IMR-90 (cell line): ENCODE results near the gene TENM3. TPM values are rescaled to one million over a fixed set of nuclear protein-coding genes. Genes with fewer than 3 reads are reported as not detected.

Source experiments
- ATAC-seq: fragments of 200-7000 bp; cut with Tn5 transposase; 2 replicates; pipeline ENCODE4 v1.9.1; 2020; ENCODE audit warnings: low read depth, mild to moderate bottlenecking, moderate library complexity
- BruUV-seq: library from RNA; stranded (reverse); fragments of 400-500 nt; replicated peaks from 2 replicates; lab custom pipeline; 2021; lab: Mats Ljungman, UMichigan
- CTCF ChIA-PET: fragments of 300-600 bp; formaldehyde crosslinking; extraction: SDS; loops from one replicate; lab custom pipeline; 2021; ENCODE audit warnings: antibody characterized with exemption; lab: Yijun Ruan, JAX
- POLR2A ChIA-PET: fragments of 300-600 bp; sonication (Branson Sonifier 250); formaldehyde crosslinking; loops from one replicate; lab custom pipeline; 2022; ENCODE audit warnings: antibody characterized with exemption; ENCODE audit not compliant: unreplicated experiment; lab: Charles Lee
- DNase-seq: peaks from one replicate; pipeline ENCODE4 v3.0.0; 2013
- H2AFZ ChIP-seq: replicated peaks from 2 replicates; pipeline ENCODE3; 2013; ENCODE audit warnings: low read length, mild to moderate bottlenecking; ENCODE audit not compliant: poor library complexity
- H2AK5ac ChIP-seq: 2 replicates; pipeline ENCODE4 v1.6.1; 2013; ENCODE audit warnings: low read depth, low read length, inconsistent platforms
- H2AK9ac ChIP-seq: replicated peaks from 2 replicates; pipeline ENCODE3; 2013; ENCODE audit warnings: mild to moderate bottlenecking, low read depth, low read length, moderate library complexity; ENCODE audit not compliant: poor library complexity
- H2BK120ac ChIP-seq: 2 replicates; pipeline ENCODE4 v1.6.1; 2013; ENCODE audit warnings: low read depth, low read length, inconsistent platforms
- H2BK15ac ChIP-seq: 3 replicates; pipeline ENCODE4 v1.6.1; 2013; ENCODE audit warnings: low read depth, low read length, inconsistent platforms
- H2BK20ac ChIP-seq: 2 replicates; pipeline ENCODE4 v1.6.1; 2013; ENCODE audit warnings: low read depth, mild to moderate bottlenecking, inconsistent platforms, low read length, moderate library complexity
- H2BK5ac ChIP-seq: 2 replicates; pipeline ENCODE4 v1.6.1; 2013; ENCODE audit warnings: mild to moderate bottlenecking, low read depth, low read length, inconsistent platforms; ENCODE audit not compliant: poor library complexity, severe bottlenecking
- H3K14ac ChIP-seq: replicated peaks from 2 replicates; pipeline ENCODE4 v1.6.1; 2013; ENCODE audit warnings: low read depth, low read length, inconsistent platforms
- H3K18ac ChIP-seq: 2 replicates; pipeline ENCODE4 v1.6.1; 2013; ENCODE audit warnings: low read depth, low read length, control low read depth
- H3K23ac ChIP-seq: 2 replicates; pipeline ENCODE4 v1.6.1; 2013; ENCODE audit warnings: low read depth, low read length, inconsistent platforms
- H3K27ac ChIP-seq: 2 replicates; pipeline ENCODE4 v1.5.1; 2013; ENCODE audit warnings: mild to moderate bottlenecking, control low read depth, low read length; ENCODE audit not compliant: insufficient read depth
- H3K27me3 ChIP-seq: 2 replicates; pipeline ENCODE4 v1.6.1; 2013; ENCODE audit warnings: low read length; ENCODE audit not compliant: control insufficient read depth, insufficient read depth
- H3K36me3 ChIP-seq: 2 replicates; pipeline ENCODE4 v1.6.1; 2013; ENCODE audit warnings: low read length, mixed read lengths; ENCODE audit not compliant: control insufficient read depth, insufficient read depth
- H3K4ac ChIP-seq: 2 replicates; pipeline ENCODE4 v1.6.1; 2013; ENCODE audit warnings: low read depth, low read length, inconsistent platforms
- H3K4me1 ChIP-seq: 2 replicates; pipeline ENCODE4 v1.6.1; 2013; ENCODE audit warnings: low read length, mixed read lengths; ENCODE audit not compliant: control insufficient read depth, insufficient read depth
- H3K4me2 ChIP-seq: 2 replicates; pipeline ENCODE4 v1.6.1; 2013; ENCODE audit warnings: low read depth, mild to moderate bottlenecking, control low read depth, low read length, moderate library complexity
- H3K4me3 ChIP-seq: 2 replicates; pipeline ENCODE4 v1.5.1; 2013; ENCODE audit warnings: low read depth, mild to moderate bottlenecking, control low read depth, low read length, moderate library complexity; ENCODE audit not compliant: insufficient read depth
- H3K56ac ChIP-seq: 2 replicates; pipeline ENCODE4 v1.6.1; 2013; ENCODE audit warnings: low read length, inconsistent platforms; ENCODE audit not compliant: insufficient read depth; ENCODE audit errors: extremely low read depth
- H3K79me1 ChIP-seq, 2 experiments: 2 replicates each; pipeline ENCODE4 v1.6.1; 2013; ENCODE audit warnings: low read length in 2 of 2, inconsistent platforms in 1 of 2, low read depth in 1 of 2
- H3K9ac ChIP-seq: 2 replicates; pipeline ENCODE4 v1.6.1; 2013; ENCODE audit warnings: low read depth, low read length, control low read depth
- H3K9me1 ChIP-seq: 2 replicates; pipeline ENCODE4 v1.6.1; 2013; ENCODE audit warnings: low read length, inconsistent platforms; ENCODE audit not compliant: insufficient read depth
- H3K9me3 ChIP-seq: 2 replicates; pipeline ENCODE4 v1.6.1; 2013; ENCODE audit warnings: low read length; ENCODE audit not compliant: control insufficient read depth, insufficient read depth
- H4K20me1 ChIP-seq: 2 replicates; pipeline ENCODE4 v1.6.1; 2013; ENCODE audit warnings: low read length, inconsistent platforms; ENCODE audit not compliant: insufficient read depth
- H4K5ac ChIP-seq: 2 replicates; pipeline ENCODE4 v1.6.1; 2013; ENCODE audit warnings: mild to moderate bottlenecking, low read depth, low read length, control low read depth
- H4K8ac ChIP-seq, 2 experiments: 2 replicates each; pipeline ENCODE4 v1.6.1; 2013; ENCODE audit warnings: low read depth in 2 of 2, low read length in 2 of 2, control low read depth in 1 of 2, inconsistent platforms in 1 of 2
- H4K91ac ChIP-seq: 2 replicates; pipeline ENCODE4 v1.6.1; 2013; ENCODE audit warnings: low read depth, low read length, inconsistent platforms; ENCODE audit not compliant: insufficient read depth
- BHLHE40 ChIP-seq: fragments of 150-350 bp; IDR thresholded peaks from 2 replicates; pipeline ENCODE4 v1.6.1; 2016; ENCODE audit warnings: mild to moderate bottlenecking, low read depth, low read length
- CEBPB ChIP-seq: IDR thresholded peaks from 2 replicates; pipeline ENCODE4 v1.6.1; 2012; ENCODE audit warnings: low read depth, low read length, improper control_type of control experiment
- CHD1 ChIP-seq: IDR thresholded peaks from 2 replicates; pipeline ENCODE4 v1.6.1; 2012; ENCODE audit warnings: low read depth, low read length, improper control_type of control experiment
- FOS ChIP-seq: fragments of 150-350 bp; IDR thresholded peaks from 2 replicates; pipeline ENCODE4 v1.6.1; 2016; ENCODE audit warnings: low read depth, low read length
- MAFK ChIP-seq: IDR thresholded peaks from 2 replicates; pipeline ENCODE4 v1.6.1; 2012; ENCODE audit warnings: low read depth, low read length, improper control_type of control experiment
- MAZ ChIP-seq: IDR thresholded peaks from 2 replicates; pipeline ENCODE4 v1.6.1; 2012; ENCODE audit warnings: low read depth, mild to moderate bottlenecking, low read length, improper control_type of control experiment, moderate library complexity, borderline replicate concordance
- MXI1 ChIP-seq: IDR thresholded peaks from 2 replicates; pipeline ENCODE4 v1.6.1; 2012; ENCODE audit warnings: low read depth, mild to moderate bottlenecking, low read length, moderate library complexity, borderline replicate concordance
- NFE2L2 ChIP-seq: fragments of 150-350 bp; IDR thresholded peaks from 2 replicates; pipeline ENCODE4 v1.6.1; 2016; ENCODE audit warnings: low read depth, mild to moderate bottlenecking, low read length
- POLR2A ChIP-seq: IDR thresholded peaks from 2 replicates; pipeline ENCODE4 v1.6.1; 2012; ENCODE audit warnings: mild to moderate bottlenecking, low read depth, low read length
- RAD21 ChIP-seq: IDR thresholded peaks from 2 replicates; pipeline ENCODE4 v1.6.1; 2012; ENCODE audit warnings: low read length, improper control_type of control experiment
- RCOR1 ChIP-seq: IDR thresholded peaks from 2 replicates; pipeline ENCODE4 v1.6.1; 2012; ENCODE audit warnings: mild to moderate bottlenecking, low read length, improper control_type of control experiment; ENCODE audit not compliant: insufficient replicate concordance
- RFX5 ChIP-seq: IDR thresholded peaks from 2 replicates; pipeline ENCODE4 v1.8.0; 2012; ENCODE audit warnings: low read depth, mild to moderate bottlenecking, low read length, moderate library complexity
- SMC3 ChIP-seq: fragments of 150-350 bp; IDR thresholded peaks from 2 replicates; pipeline ENCODE4 v1.6.1; 2016; ENCODE audit warnings: low read depth, mild to moderate bottlenecking, antibody characterized with exemption, low read length, moderate library complexity
- WGBS, 2 experiments: methylation state at CpG; one replicate each; pipeline versions ENCODE4 v1.1.5 to v1.1.7; 2013; ENCODE audit warnings: missing lambda C conversion rate in 2 of 2; ENCODE audit not compliant: insufficient read length in 1 of 2; ENCODE audit errors: extremely low coverage in 2 of 2; 5-methylcytosine and 5-hydroxymethylcytosine counted together
- dilution Hi-C: fragments of 300-500 bp; cut with HindIII; formaldehyde crosslinking; loops from one replicate; pipeline ENCODE4 v1.14.3; 2018; ENCODE audit warnings: low sequenced_read_pairs; ENCODE audit not compliant: unreplicated experiment
- in situ Hi-C: fragments of 300-500 bp; cut with MboI; formaldehyde crosslinking; loops from 3 replicates; pipeline ENCODE4 v1.14.3; 2019; ENCODE audit warnings: low sequenced_read_pairs, inconsistent platforms, mixed read lengths
- intact Hi-C: fragments of 100-400 bp; cut with micrococcal nuclease; formaldehyde crosslinking; loops from 2 replicates; pipeline ENCODE4 v1.10.0; 2022
- polyA plus RNA-seq, 3 experiments: library from polyadenylated mRNA; depleted of rRNA; stranded (reverse); fragments of >200 nt; gene quantifications; 2 replicates each; pipeline ENCODE4 v1.2.3, GENCODE V29; 2012; ENCODE audit warnings: low replicate concordance in 1 of 3
- total RNA-seq: library from RNA; depleted of rRNA; stranded (reverse); fragments of >200 nt; gene quantifications from 2 replicates; pipeline ENCODE4 v1.2.3, GENCODE V29; 2012
- TF ChIP-seq, protein P1 (sequence below): fragments of 150-350 bp; IDR thresholded peaks from 2 replicates; pipeline ENCODE4 v1.6.1; 2017; ENCODE audit warnings: mild to moderate bottlenecking, antibody characterized with exemption, low read length, low read depth
- TF ChIP-seq, protein P2 (sequence below): conservative IDR thresholded peaks from 2 replicates; pipeline ENCODE4 v1.5.1; 2012; ENCODE audit warnings: mild to moderate bottlenecking, low read depth, low read length, improper control_type of control experiment
- TF ChIP-seq, protein P3 (sequence below): fragments of 150-350 bp; IDR thresholded peaks from 2 replicates; pipeline ENCODE4 v1.6.1; 2016; ENCODE audit warnings: low read depth, mild to moderate bottlenecking, low read length, moderate library complexity, borderline replicate concordance

The TENM3 gene
- total and polyA plus RNA-seq, 2 of the 4 experiments (the other 2 are of a cell fraction), result 29.9 to 173 TPM

DNA sequence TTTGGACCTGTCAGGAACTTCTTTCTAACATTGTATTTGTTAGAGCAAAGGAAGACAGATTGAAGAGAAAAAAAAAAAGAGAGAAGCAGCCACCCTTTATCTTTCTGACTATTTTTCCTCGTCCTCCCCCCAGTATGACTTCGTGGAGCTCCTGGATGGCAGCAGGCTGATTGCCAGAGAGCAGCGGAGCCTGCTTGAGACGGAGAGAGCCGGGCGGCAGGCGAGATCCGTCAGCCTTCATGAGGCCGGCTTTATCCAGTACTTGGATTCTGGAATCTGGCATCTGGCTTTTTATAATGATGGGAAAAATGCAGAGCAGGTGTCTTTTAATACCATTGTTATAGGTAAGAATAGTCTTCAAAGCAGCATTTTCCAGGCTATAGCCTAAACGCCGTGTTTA lies 436.3 kb downstream of the TENM3 start:
- Histone ChIP-seq H3K27me3 (no peaks in the 10 kb centered on the region), H3K9me3 (no peaks in the 10 kb centered on the region), H2BK15ac (no peak overlapping the region), H4K20me1 (no peaks in the 10 kb centered on the region), H2AFZ (no peak overlapping the region), H2BK5ac (no peak overlapping the region), H3K4me2 (no peak overlapping the region), H4K91ac (no peak overlapping the region), H3K27ac (no peak overlapping the region), H3K14ac (no peak overlapping the region), H2AK9ac (no peak overlapping the region), H3K18ac (no peak overlapping the region), H3K36me3 (no peaks in the 10 kb centered on the region), H4K8ac (no peak overlapping the region), H2BK120ac (no peak overlapping the region), H3K4me3 (no peak overlapping the region), H3K79me1 (peaks cover 0 to 3% of the 10 kb centered on the region in 2 experiments; a peak in 1 of 4 replicates), H3K4me1 (peaks cover 4% of the 10 kb centered on the region), H3K56ac (no peak overlapping the region), H3K4ac (no peak overlapping the region), H4K5ac (no peak overlapping the region), H2AK5ac (no peak overlapping the region), H3K9me1 (peaks cover 3% of the 10 kb centered on the region; the same call in 1 of the 2 replicates), H2BK20ac (no peak overlapping the region), H3K23ac (no peak overlapping the region), H3K9ac (no peak overlapping the region)
- TF ChIP-seq MXI1, result no peak
- TF ChIP-seq CEBPB, result no peak
- TF ChIP-seq SMC3, result no peak
- TF ChIP-seq NFE2L2, result no peak
- no peak for TF ChIP-seq POLR2A
- TF ChIP-seq MAZ, result no peak
- TF ChIP-seq MAFK, result no peak
- no peak for TF ChIP-seq FOS
- TF ChIP-seq CHD1, result no peak
- TF ChIP-seq BHLHE40, result no peak
- TF ChIP-seq RAD21, result no peak
- no peak for TF ChIP-seq RFX5
- no peak for TF ChIP-seq RCOR1
- TF ChIP-seq, protein P1, sequence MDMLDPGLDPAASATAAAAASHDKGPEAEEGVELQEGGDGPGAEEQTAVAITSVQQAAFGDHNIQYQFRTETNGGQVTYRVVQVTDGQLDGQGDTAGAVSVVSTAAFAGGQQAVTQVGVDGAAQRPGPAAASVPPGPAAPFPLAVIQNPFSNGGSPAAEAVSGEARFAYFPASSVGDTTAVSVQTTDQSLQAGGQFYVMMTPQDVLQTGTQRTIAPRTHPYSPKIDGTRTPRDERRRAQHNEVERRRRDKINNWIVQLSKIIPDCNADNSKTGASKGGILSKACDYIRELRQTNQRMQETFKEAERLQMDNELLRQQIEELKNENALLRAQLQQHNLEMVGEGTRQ, result no peak
- TF ChIP-seq, protein P2, sequence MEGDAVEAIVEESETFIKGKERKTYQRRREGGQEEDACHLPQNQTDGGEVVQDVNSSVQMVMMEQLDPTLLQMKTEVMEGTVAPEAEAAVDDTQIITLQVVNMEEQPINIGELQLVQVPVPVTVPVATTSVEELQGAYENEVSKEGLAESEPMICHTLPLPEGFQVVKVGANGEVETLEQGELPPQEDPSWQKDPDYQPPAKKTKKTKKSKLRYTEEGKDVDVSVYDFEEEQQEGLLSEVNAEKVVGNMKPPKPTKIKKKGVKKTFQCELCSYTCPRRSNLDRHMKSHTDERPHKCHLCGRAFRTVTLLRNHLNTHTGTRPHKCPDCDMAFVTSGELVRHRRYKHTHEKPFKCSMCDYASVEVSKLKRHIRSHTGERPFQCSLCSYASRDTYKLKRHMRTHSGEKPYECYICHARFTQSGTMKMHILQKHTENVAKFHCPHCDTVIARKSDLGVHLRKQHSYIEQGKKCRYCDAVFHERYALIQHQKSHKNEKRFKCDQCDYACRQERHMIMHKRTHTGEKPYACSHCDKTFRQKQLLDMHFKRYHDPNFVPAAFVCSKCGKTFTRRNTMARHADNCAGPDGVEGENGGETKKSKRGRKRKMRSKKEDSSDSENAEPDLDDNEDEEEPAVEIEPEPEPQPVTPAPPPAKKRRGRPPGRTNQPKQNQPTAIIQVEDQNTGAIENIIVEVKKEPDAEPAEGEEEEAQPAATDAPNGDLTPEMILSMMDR, result no peak
- TF ChIP-seq, protein P3, sequence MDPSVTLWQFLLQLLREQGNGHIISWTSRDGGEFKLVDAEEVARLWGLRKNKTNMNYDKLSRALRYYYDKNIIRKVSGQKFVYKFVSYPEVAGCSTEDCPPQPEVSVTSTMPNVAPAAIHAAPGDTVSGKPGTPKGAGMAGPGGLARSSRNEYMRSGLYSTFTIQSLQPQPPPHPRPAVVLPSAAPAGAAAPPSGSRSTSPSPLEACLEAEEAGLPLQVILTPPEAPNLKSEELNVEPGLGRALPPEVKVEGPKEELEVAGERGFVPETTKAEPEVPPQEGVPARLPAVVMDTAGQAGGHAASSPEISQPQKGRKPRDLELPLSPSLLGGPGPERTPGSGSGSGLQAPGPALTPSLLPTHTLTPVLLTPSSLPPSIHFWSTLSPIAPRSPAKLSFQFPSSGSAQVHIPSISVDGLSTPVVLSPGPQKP, result no peak
- ChIA-PET POLR2A (no interaction called here), CTCF (no interaction called here)
- dilution Hi-C loops, result no loop called here
- WGBS, 2 experiments, result no CpG with 5 or more reads among the region's 11 CpGs
- no peak for ATAC-seq
- no TSS peak for BruUV-seq
- intact Hi-C loops, result no loop called here
- in situ Hi-C loops, result no loop called here
- no peak for DNase-seq
